ENCODE measurements around the gene TAL2.

DNA sequence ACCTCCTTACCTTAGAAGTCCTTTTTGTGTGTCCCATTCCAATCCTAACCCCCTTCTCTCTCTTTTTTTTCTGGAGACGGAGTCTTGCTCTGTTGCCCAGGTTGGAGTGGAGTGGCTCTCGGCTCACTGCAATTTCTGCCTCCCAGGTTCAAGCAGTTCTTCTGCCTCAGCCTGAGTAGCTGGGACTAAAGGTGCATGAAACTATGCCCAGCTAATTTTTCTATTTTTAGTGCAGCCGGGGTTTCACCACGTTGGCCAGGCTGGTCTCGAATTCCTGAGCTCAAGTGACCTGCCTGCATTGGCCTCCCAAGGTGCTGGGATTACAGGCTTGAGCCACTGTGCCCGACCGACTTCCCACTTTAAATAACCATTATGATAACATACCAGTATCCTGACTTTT lies 49.6 kb downstream of the TAL2 start:
- TF ChIP-seq, protein P1, sequence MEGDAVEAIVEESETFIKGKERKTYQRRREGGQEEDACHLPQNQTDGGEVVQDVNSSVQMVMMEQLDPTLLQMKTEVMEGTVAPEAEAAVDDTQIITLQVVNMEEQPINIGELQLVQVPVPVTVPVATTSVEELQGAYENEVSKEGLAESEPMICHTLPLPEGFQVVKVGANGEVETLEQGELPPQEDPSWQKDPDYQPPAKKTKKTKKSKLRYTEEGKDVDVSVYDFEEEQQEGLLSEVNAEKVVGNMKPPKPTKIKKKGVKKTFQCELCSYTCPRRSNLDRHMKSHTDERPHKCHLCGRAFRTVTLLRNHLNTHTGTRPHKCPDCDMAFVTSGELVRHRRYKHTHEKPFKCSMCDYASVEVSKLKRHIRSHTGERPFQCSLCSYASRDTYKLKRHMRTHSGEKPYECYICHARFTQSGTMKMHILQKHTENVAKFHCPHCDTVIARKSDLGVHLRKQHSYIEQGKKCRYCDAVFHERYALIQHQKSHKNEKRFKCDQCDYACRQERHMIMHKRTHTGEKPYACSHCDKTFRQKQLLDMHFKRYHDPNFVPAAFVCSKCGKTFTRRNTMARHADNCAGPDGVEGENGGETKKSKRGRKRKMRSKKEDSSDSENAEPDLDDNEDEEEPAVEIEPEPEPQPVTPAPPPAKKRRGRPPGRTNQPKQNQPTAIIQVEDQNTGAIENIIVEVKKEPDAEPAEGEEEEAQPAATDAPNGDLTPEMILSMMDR (conservative IDR thresholded peaks at IDR 0.05) = no peak
- no peak for TF ChIP-seq ZFX (IDR thresholded peaks at IDR 0.05)
